GM23338 (cell line): Measurements from ENCODE around the gene UNC13A.

ENCODE experiments used
- POLR2AphosphoS5 ChIP-seq: IDR thresholded peaks from 2 replicates; pipeline ENCODE4 v1.6.1; 2016; ENCODE audit warnings: antibody characterized with exemption, low read depth
- TF ChIP-seq, protein P1 (sequence below), 2 experiments: fragments of 200-600 bp in 1 of 2; sonication (generic) in 1 of 2; conservative IDR thresholded peaks; 2 replicates each; pipeline versions ENCODE4 v1.5.1 to v1.6.1; 2016 to 2017; ENCODE audit warnings: antibody characterized with exemption in 2 of 2, low read depth in 2 of 2, mild to moderate bottlenecking in 2 of 2, moderate library complexity in 1 of 2

DNA sequence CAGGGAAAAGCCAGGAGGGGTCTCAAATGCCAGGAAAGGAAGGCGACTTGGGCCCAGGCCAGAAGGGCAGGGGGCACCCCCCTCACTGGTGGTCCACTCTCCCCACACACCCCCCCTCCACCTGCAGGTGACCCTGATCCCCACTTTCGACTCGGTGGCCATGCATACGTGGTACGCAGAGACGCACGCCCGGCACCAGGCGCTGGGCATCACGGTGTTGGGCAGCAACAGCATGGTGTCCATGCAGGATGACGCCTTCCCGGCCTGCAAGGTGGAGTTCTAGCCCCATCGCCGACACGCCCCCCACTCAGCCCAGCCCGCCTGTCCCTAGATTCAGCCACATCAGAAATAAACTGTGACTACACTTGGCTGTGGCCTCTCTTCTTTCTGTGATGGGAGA is 46.0 kb upstream of the UNC13A start:
- no peak for TF ChIP-seq POLR2AphosphoS5
- TF ChIP-seq, protein P1, sequence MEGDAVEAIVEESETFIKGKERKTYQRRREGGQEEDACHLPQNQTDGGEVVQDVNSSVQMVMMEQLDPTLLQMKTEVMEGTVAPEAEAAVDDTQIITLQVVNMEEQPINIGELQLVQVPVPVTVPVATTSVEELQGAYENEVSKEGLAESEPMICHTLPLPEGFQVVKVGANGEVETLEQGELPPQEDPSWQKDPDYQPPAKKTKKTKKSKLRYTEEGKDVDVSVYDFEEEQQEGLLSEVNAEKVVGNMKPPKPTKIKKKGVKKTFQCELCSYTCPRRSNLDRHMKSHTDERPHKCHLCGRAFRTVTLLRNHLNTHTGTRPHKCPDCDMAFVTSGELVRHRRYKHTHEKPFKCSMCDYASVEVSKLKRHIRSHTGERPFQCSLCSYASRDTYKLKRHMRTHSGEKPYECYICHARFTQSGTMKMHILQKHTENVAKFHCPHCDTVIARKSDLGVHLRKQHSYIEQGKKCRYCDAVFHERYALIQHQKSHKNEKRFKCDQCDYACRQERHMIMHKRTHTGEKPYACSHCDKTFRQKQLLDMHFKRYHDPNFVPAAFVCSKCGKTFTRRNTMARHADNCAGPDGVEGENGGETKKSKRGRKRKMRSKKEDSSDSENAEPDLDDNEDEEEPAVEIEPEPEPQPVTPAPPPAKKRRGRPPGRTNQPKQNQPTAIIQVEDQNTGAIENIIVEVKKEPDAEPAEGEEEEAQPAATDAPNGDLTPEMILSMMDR (conservative IDR thresholded peaks at IDR 0.05; ENCODE audit: low read depth in 2 of 2): no peak
